ENCODE data around the gene QARS1. TPM values are rescaled to one million over a fixed set of nuclear protein-coding genes. Genes with fewer than 3 reads are reported as not detected.

The QARS1 gene
- total and polyA plus RNA-seq, 10 of the 15 experiments (the other 5 are each of a cell fraction or from before 2014, with no cell fraction given): 168 to 476 (median 318) TPM

- CTCF ChIA-PET: no interaction called here
- RAD21 ChIA-PET (ENCODE audit: unreplicated experiment): no interaction called here
- SMC1A ChIA-PET (ENCODE audit: uncharacterized antibody, unreplicated experiment): no interaction called here
- no peak overlapping the region for H3K27ac ChIP-seq (ENCODE audit: control insufficient read depth, insufficient read depth)
- TF ChIP-seq E2F8 (IDR thresholded peaks at IDR 0.05; ENCODE audit: low read depth, partially characterized antibody) (no peak), TCF12 (IDR thresholded peaks at IDR 0.05; ENCODE audit: low read depth, low read length) (no peak), PML (IDR thresholded peaks at IDR 0.05; ENCODE audit: low read length) (no peak), SMAD1 (IDR thresholded peaks at IDR 0.05; ENCODE audit: low read depth, partially characterized antibody) (no peak), ELK1 (IDR thresholded peaks at IDR 0.05; ENCODE audit: low read depth, low read length) (no peak), MEF2A (IDR thresholded peaks at IDR 0.05; ENCODE audit: insufficient read depth, low read depth, low read length) (no peak), FOXK2 (IDR thresholded peaks at IDR 0.05) (no peak)
- TF ChIP-seq, protein P1, sequence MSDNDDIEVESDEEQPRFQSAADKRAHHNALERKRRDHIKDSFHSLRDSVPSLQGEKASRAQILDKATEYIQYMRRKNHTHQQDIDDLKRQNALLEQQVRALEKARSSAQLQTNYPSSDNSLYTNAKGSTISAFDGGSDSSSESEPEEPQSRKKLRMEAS (IDR thresholded peaks at IDR 0.05; ENCODE audit: low read depth, low read length): no peak
- no peaks in the 10 kb centered on the region for H3K9me3 ChIP-seq (replicated peaks; ENCODE audit: control insufficient read depth, insufficient read depth, low read length)
- peaks cover 17% of the 10 kb centered on the region for H3K79me2 ChIP-seq (ENCODE audit: control insufficient read depth, insufficient read depth, low read length)
- intact Hi-C loops (cut with micrococcal nuclease; ENCODE audit: unreplicated experiment) (no loop called here), in situ Hi-C loops (cut with MboI) (no loop called here)
- H3K9ac ChIP-seq (ENCODE audit: control insufficient read depth, insufficient read depth, low read length): no peak overlapping the region
- ATAC-seq: no peak
- no peak for DNase-seq (ENCODE audit: low read depth, low spot score)
- peaks cover 9% of the 10 kb centered on the region for H3K4me1 ChIP-seq (ENCODE audit: control insufficient read depth, insufficient read depth, low read length)
- H3K27me3 ChIP-seq (replicated peaks in 1 of 2; ENCODE audit: control insufficient read depth in 2 of 2, insufficient read depth in 2 of 2, low read length in 1 of 2): no peaks in the 10 kb centered on the region
- H3K4me3 ChIP-seq: no peak overlapping the region
- POLR2A ChIA-PET: no interaction called here
- no peak for FAIRE-seq
- no TSS peak for BruUV-seq (replicated peaks)
- H3K4me2 ChIP-seq (ENCODE audit: control insufficient read depth, insufficient read depth): no peak overlapping the region
- H4K20me1 ChIP-seq (ENCODE audit: control insufficient read depth, insufficient read depth): no peaks in the 10 kb centered on the region; the same call in 1 of the 2 replicates
- WGBS (ENCODE audit: insufficient coverage, insufficient replicate concordance, low lambda C conversion rate, missing lambda C conversion rate): 92% methylated on average over 11 of the region's 11 CpGs
- H3K36me3 ChIP-seq (ENCODE audit: control insufficient read depth in 2 of 2, insufficient read depth in 2 of 2, low read length in 1 of 2): peaks cover 30 to 32% of the 10 kb centered on the region in 2 experiments
- H2AFZ ChIP-seq (ENCODE audit: control insufficient read depth, low read depth, low read length): no peak overlapping the region
Measured at GRCh38 chr3:49100046-49100615, 4.4 kb downstream of the QARS1 start.
